DMS 273 treated with DMSO at 0.1 percent for 48 hours (cell line): ENCODE data around the gene EPC2.
"Not testable (repeated sequence)": the region's sequence is repeated elsewhere in the genome, so short reads cannot be mapped to it uniquely, and the experiment has no call there.

Experiments
- DNase-seq: peaks from one replicate; lab custom pipeline; 2025; lab: John Stamatoyannopoulos, UW

EPC2 gene

DNA sequence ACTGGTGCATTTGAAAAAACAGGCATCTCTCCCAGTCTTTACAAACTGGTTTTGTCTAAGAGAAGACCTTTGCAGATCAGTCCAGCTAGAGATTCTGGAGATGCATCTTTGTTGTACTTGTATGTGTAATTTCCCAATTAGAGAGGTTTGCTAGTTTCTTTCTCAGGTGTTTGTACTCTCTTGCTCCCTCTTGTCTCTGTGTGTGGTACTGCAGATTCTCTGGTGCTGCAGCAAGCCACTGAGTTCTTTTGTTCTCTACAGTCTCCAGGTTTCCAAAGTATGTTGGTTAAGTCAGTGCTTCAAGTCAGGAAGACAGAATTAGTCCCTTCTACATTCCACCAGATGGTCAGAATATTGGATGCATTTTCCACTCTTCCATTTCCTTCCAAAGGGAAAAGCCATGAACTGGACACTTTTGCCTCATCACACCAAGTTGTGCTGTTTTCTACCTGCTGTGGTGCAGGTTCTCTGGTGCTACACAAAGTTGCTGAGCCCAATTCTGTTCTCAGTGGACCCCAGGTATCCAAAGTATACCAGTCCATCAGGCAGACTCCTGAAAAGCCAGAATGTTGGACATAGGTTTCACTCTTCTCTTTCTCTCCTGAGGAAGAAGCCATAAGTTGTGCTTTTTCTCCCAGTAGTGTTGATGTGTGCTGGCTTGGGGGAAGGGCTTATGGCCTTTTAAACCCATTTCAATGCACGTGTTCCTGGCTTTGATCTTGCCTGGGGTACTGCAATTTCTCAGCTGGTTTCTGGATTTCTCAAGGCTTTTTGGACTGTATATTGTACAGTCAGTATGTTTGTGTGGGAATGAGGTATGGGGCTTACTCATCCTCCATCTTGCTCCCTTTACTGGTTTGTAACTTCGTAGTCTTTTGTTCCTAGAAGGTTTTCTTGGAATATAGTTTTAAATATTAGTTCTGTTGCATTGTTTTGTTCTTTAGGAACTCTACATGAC is 29.8 kb downstream of the EPC2 start:
- peak; percentile 7 for DNase-seq

DNA sequence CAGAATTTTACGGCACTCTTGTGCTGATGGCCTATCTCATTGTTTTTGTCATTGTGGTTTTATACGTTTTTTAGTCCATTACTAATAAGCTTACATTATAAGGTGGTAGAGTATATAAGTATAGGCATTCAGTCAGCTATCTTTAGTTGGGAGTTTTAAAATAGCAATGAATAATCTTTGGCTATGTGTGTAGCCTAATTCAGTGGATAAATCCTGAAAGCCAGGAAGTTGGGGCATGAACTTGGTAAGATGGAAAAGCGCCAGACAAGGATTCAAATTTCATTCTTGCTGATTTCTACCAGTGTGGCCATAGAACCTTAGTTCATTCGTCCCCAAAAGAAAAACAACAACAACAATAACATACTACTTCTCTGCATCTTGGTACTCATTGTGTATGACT is 31.2 kb downstream of the EPC2 start:
- DNase-seq: no peak

DNA sequence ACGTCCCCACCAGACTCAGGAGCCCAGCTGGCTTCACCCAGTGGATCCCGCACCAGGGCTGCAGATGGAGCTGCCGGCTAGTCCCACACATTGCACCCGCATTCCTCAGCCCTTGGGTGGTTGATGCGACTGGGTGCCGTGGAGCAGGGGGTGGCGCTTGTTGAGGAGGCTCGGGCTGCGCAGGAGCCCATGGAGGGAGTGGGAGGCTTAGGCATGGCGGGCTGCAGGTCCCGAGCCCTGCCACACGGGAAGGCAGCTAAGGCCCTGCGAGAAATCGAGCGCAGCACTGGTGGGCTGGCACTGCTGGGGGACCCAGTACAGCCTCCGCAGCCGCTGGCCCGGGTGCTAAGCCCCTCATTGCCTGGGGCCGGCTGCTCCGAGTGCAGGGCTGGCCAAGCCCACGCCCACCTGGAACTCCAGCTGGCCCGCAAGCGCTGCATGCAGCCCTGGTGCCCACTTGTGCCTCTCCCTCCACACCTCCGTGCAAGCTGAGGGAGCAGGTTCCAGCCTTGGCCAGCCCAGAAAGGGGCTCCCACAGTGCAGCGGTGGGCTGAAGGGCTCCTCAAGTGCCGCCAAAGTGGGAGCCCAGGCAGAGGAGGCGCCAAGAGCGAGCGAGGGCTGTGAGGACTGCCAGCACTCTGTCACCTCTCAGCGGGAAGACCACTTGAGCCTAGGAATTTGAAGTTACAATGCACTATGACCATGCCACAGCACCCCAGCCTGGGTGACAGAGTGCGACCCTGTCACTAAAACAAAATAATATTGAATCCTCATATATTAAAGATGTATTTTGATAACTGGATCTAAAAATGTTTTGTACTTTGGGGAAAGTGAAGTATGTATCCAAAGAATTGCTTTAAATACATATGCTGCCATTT is 34.0 kb downstream of the EPC2 start:
- not testable (repeated sequence) for DNase-seq

DNA sequence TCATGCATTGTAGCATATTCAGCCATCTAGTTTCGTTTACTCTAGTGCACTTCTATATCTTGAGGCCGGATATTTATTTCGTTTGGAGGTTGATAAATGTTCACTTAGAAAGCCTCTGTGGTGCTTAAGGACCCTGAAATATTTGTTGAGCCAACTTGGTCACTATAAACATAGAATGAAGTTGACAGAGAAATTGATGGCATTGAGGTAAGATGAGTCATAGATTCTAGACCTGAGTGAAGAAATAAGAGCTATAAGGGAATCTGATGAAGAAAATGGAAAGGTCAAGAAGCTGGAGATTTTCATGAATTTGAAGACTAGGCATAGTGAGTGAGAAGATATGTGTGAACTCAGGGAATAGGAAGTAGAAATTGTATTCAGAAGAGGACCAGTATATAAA is 35.9 kb downstream of the EPC2 start:
- no peak for DNase-seq

DNA sequence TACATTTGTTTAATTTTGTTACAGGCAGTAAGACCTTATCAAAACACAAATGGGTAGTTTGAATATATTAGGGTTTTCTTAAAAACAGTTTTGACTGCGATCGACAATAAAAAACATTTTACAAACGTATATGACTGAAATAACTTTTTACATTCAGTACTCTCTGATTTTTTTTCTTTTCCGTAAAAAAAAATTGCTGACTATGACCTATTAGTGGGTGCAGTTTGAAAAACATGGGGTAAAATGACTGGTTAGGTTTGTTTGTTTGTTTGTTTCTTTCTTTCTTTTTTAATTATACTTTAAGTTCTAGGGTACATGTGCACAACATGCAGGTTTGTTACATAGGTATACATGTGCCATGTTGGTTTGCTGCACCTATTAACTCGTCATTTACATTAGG is 36.9 kb downstream of the EPC2 start:
- no peak for DNase-seq

DNA sequence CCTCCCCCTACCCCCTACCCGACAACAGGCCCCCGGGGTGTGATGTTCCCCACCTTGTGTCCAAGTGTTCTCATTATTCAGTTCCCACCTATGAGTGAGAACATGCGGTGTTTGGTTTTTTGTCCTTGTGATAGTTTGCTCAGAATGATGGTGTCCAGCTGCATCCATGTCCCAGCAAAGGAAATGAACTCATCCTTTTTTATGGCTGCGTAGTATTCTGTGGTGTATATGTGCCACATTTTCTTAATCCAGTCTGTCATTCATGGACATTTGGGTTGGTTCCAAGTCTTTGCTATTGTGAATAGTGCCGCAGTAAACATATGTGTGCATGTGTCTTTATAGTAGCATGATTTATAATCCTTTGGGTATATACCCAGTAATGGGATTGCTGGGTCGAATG is 37.3 kb downstream of the EPC2 start:
- not testable (repeated sequence) for DNase-seq

DNA sequence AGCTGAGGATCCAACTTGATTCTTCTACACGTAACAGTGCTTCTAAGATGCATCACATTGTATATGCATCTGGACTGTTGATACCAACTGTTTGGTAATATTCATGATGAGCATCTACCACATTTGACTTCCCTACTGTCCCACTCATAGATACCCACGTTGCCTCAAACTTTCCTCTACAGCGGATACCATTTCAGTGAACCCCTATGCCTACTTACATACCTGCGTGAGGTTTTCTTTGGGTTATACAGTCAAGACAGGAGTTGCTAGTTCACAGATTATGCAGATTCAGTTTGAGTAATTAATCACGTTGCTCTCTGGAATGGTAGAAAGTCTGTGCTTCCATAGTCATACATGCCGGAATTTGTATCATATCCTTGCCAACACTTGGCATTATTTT is 40.0 kb downstream of the EPC2 start:
- DNase-seq: no peak

DNA sequence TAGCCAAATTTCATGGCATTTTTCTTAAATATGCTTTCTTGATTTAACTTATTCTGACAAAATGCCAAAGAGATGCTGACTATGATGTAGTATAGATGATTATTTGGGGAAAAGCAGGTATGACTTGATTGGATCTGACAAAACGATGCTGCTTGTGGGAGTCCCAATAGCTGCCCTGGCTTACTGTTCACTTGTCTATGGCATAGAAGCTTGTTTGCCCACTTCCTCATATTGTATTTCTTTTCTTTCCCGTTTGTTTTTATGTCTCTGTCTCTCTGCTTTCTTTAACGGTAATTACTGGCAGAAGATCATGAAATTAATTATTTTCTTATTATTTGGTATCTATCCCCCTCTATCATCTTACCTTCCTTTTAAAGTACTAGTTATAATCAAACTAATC is 43.0 kb downstream of the EPC2 start:
- DNase-seq: no peak

DNA sequence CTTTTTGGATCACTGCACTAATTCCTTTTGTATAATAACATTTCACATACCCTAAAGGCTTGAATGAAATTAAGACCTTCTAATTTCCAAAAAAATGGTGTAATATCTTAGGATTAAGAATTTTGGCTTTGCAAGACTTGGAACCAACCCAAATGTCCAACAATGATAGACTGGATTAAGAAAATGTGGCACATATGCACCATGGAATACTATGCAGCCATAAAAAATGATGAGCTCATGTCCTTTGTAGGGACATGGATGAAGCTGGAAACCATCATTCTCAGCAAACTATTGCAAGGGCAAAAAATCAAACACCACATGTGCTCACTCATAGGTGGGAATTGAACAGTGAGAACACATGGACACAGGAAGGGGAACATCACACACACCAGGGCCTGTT is 43.5 kb downstream of the EPC2 start:
- not testable (repeated sequence) for DNase-seq

DNA sequence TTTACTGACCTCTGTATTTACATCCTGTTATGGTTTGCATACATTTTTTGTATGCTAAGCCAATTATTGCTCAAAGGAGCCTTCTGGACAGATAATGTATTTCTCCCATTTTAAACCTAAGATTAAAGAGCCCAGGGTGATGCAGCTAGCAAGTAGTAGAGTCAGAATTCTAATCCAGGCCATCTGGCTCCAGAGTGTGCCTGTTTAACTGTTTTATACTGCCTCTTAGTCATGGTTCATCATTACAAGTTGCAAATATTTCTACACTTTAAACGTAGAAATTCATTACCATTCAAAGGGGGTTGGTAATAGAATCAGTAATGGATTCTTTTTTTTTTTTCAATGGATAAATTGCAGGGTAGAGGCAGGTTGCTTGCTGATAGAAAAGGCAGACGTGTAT is 52.4 kb downstream of the EPC2 start:
- DNase-seq: no peak

DNA sequence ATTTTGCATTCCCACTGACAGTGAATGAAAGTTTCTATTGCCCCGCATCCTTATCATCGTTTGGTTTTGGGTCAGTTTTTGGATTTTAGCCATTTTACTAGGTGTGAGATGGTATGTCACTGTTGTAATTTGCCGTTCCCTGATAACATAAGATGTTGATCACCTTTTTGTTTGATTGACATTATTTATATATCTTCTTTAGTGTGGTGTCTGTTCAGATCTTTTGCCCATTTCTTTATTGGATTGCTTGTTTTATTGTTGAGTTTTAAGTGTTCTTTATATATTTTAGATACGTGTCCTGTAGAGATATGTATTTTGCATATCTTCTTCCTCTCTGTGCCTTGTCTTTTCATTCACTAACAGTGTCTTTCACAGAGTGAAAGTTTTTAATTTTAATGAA is 55.3 kb downstream of the EPC2 start:
- DNase-seq: no peak

DNA sequence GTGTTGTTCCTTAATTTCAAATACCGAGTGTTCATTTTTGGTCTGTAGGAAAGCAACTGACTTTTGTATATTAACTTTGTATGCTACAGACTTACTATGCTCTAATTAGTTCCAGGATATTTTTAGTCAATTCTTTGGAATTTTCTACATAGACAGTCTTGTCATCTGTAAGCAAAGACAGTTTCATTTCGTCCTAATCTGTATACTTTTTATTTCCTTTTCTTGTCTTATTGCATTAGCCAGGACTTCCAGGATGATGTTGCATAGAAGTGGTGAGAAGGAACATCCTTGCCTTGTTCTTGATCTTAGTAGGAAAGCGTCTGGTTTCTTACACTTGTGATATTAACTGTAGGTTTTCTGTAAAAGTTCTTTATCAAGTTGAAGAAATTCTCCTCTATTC is 56.5 kb downstream of the EPC2 start:
- DNase-seq: no peak

DNA sequence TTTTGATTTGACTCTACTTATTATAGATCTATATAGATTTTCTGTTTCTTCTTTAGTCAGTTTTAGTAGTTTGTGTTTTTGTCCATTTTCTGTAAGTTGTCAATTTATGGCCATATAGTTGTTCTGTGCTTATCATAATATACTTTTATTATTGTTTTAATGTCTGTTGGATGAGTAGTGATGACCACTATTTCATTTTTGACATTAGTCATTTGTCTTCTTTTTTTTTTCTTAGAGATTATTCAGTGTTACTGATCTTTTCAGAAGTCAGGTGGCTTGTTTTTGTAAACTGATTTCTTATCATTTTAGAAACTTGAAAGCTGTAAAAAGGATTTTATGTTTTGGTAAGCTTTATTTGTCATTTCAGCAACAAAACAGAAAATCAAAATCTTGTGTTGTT is 57.3 kb downstream of the EPC2 start:
- no peak for DNase-seq

DNA sequence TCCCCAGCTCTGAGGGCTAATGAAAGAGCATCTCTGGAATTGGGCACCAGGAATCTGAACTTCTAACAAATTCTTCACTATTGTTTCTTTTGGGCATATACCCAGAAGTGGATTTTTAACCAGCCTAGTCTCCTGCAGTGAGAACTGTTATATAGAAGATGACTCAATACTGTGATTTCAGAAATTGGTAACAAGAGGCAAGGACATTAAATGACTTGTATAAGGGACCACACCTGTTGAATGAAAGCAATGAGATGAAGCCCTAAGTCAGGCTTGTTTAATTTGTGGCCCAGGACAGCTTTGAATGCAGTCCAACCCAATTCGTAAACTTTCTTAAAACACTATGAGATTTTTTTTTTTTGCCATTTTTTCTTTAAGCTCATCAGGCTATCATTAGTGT is 57.9 kb downstream of the EPC2 start:
- DNase-seq: no peak

DNA sequence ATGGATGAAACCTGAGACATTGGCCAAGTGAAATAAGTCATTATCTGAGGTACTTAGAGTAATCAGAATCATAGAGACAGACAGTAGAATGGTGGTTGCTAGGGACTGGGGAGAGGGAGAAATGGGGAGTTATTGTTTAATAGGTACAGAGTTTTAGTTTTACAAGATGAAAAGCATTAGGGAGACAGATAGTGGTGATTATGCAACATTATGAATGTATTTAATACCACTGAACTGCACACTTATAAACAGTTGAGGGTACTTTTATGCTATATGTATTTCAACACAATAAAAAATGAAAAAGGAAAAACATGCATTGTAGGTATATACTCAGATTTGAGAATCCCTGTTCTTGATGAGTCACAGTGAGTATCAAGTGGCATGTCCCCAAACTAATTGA is 59.7 kb downstream of the EPC2 start:
- DNase-seq: no peak

DNA sequence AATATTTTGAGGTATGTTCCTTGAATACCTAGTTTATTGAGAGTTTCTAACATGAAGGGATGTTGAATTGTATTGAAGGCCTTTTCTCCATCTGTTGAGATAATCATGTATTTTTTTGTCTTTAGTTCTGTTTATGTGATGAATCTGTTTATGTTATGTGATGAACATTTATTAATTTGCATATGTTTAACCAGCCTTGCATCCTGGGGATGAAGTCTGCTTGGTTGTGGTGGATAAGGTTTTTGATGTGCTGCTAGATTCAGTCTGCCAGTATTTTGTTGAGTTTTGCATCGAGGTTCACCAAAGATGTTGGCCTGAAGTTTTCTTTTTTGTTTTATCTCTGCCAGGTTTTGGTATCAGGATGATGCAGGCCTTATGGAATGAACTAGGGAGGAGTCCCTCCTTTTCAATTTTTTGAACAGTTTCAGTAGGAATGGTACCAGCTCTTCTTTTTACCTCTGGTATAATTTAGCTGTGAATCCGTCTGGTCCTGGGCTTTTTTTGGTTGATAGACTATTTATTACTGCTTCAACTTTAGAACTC is 71.9 kb downstream of the EPC2 start:
- DNase-seq: no peak

DNA sequence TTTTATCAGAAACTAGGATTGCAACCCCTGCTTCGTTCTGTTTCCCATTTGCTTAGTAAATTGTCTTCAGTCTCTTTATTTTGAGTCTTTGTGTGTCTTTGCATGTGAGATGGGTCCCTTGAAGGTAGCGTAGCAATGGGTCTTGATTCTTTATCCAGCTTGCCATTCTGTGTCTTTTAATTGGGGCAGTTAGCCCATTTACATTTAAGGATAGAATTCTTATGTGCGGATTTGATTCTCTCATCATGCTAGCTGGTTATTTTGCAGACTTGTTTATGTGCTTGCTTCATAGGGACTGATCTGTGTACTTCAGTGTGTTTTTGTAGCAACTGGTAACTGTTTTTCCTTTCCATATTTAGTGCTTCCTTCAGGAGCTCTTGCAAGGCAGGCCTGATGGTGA is 73.5 kb downstream of the EPC2 start:
- DNase-seq: no peak

DNA sequence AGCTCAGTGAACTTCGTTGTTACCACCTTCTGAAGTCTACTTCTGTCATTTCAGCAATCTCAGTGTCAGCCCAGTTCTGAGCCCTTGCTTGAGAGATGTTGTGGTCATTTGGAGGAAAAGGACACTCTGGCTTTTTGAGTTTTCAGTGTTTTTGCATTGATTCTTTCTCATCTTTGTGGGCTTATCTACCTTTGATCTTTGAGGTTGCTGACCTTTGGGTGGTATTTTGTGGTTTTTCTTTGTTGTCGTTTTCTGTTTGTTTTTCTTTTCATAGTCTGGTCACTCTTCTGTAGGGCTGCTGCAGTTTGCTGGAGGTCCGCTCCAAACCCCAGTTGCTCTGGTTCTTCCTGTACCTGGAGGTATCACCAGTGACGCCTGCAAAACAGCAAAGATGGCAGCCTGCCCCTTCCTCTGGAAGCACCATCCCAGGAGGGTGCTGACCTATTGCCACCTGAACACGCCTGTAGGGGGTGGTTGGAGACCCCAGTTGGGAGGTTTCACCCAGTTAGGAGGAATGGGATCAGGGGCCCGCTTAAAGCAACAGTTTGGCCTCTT is 74.7 kb downstream of the EPC2 start:
- DNase-seq: no peak

DNA sequence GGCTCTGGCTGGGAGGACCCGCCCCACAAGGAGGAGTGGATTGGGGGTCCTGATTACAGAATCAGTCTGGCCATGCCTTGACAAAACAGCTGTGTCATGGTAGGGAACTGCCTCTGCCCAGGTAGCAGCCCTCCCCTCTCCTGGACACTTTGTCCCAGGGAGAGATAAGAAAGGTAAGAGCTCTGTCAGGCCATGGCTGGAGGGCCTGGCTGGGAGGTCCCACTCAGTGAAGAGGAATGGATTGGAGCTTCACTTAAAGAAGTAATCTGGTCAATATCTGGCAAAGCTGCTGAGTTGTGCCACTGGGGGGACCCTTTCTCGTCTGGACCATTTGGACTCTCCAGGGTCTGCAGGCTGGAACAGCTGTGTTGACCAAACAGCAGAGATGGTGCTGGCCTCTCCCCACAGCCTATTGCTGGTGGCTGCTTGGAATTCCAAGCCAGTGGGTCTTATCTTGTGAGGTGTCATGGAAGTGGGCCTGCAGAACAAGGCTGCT is 75.4 kb downstream of the EPC2 start:
- no peak for DNase-seq

DNA sequence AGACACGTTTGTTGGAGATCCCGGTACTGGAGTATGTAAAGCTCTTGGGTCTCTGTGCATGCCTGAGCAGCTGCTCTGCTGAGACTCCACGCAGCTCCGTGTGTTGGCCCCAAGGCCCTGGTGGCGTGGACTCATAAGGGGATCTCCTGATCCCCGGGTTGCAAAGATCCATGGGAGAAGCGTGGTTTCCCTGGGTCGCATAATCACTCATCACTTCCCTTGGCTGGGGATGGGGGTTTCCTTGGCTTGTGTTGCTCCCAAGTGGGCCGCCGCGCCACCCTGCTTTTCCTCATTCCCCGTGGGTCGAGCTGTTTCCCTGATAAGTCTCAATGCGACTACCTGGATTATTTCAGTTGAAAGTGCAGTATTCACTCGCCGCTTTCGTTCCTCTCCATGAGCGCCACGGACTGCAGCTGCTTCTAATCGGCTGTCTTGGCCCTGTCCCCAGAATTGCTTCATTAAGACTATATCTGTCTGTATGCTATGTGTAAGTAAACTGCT is 76.0 kb downstream of the EPC2 start:
- DNase-seq: peak; percentile 31

DNA sequence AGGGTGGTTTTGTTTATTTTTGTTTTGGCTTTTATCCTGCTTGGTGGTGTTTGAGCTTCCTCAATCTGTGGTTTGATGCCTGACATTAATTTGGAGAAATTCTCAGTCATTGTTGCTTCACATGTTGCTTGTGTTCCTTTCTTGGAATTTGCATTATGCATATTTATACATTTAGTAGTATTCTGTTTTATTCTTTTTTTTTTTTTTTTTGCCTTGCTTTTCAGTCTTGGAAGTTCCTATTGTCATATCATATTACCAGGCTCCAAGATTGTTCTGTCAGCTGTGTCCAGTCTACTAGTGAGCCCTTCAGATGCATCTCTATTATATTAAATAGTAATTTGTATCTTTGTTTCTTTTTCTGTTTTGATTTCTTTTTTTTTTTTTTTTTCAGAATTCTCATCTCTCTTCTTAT is 77.0 kb downstream of the EPC2 start:
- no peak for DNase-seq
